Measurements from ENCODE around the gene RAD51B.
A peak's percentile ranks its signal among the peaks of the same experiment; 100 is the strongest.

The RAD51B gene

DNA sequence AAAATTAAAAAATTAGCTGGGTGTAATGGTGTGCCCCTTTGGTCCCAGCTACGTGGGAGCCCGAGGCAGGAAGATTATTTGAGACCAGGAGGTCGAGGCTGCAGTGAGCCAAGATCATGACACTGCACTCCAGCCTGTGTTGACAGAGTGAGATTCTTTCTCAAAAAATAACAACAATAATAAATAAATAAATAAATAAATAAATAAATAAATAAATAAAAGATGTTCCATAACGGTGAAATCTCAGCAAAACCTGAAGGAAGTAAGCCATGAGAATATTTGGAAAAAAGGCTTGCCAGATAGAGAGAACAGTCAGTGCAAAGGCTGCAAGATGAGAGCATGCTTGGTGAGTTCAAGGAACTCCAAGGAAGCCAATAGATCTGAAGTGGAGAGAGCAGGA is 176.7 kb downstream of the RAD51B start:
- Histone ChIP-seq H3K27me3 (ENCODE audit: control insufficient read depth in 1 of 2, insufficient read depth in 2 of 2, low read length in 2 of 2) (no peaks in the 10 kb centered on the region), H3K9ac (ENCODE audit: low read depth in 1 of 2, low read length in 2 of 2) (no peak overlapping the region), H3K4me1 (ENCODE audit: control insufficient read depth in 1 of 2, insufficient read depth in 2 of 2, low read length in 2 of 2) (peaks cover 3 to 11% of the 10 kb centered on the region in 2 donors), H3K9me3 (ENCODE audit: control insufficient read depth in 1 of 2, low read length in 2 of 2) (no peaks in the 10 kb centered on the region), H3K27ac (ENCODE audit: low read depth, low read length) (no peak overlapping the region), H3K36me3 (ENCODE audit: control insufficient read depth in 1 of 2, insufficient read depth in 2 of 2, low read length in 2 of 2) (no peaks in the 10 kb centered on the region), H3K4me3 (ENCODE audit: low read depth in 1 of 2, low read length in 2 of 2) (no peak overlapping the region)

DNA sequence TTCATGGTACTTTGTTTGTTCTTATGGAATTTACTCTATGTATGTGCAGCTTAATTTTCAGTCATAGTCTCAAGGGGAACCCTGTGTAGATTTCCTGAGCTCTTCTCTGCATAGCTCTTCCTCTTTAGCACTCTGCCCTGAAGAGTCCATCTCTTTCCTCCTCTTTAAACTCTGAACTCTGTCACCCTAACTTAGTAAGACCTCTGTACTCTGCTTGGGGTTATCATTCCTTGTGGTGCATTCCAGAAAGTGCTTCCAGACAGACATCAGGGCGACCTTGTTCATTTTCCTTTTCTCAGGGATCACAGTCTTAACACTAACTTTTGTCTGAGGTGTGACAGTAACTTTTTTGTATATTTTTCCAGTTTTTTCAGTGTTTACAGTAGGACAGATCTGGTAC is 179.3 kb downstream of the RAD51B start:
- Histone ChIP-seq H3K4me1 (ENCODE audit: control insufficient read depth in 1 of 2, insufficient read depth in 2 of 2, low read length in 2 of 2) (peaks cover 3 to 11% of the 10 kb centered on the region in 2 donors), H3K9me3 (ENCODE audit: control insufficient read depth in 1 of 2, low read length in 2 of 2) (no peaks in the 10 kb centered on the region), H3K36me3 (ENCODE audit: control insufficient read depth in 1 of 2, insufficient read depth in 2 of 2, low read length in 2 of 2) (no peaks in the 10 kb centered on the region), H3K9ac (ENCODE audit: low read depth in 1 of 2, low read length in 2 of 2) (no peak overlapping the region), H3K4me3 (ENCODE audit: low read depth in 1 of 2, low read length in 2 of 2) (no peak overlapping the region), H3K27ac (ENCODE audit: low read depth, low read length) (no peak overlapping the region), H3K27me3 (ENCODE audit: control insufficient read depth in 1 of 2, insufficient read depth in 2 of 2, low read length in 2 of 2) (no peaks in the 10 kb centered on the region)

DNA sequence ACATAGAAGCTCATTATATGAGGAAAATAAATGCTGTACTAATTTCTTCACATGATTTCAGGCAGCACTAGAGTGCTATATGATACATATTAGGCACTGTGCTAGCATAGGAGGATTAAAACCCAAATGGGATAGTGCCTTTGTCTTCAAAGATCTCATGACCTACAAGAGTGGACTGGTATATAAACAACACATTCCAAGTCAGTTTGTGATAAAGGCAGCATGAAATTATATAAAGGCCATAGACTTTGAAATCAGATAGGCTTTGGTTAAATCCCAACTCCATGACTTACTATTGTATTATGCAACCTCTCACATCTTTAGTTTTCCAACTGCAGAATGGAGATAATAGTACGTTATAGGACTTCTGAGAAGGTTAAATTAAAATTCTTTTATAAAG is 179.7 kb downstream of the RAD51B start:
- no peaks in the 10 kb centered on the region for H3K9me3 ChIP-seq (ENCODE audit: control insufficient read depth in 1 of 2, low read length in 2 of 2)
- no peaks in the 10 kb centered on the region for H3K27me3 ChIP-seq (ENCODE audit: control insufficient read depth in 1 of 2, insufficient read depth in 2 of 2, low read length in 2 of 2)
- no peak overlapping the region for H3K27ac ChIP-seq (ENCODE audit: low read depth, low read length)
- H3K36me3 ChIP-seq (ENCODE audit: control insufficient read depth in 1 of 2, insufficient read depth in 2 of 2, low read length in 2 of 2): no peaks in the 10 kb centered on the region
- no peak overlapping the region for H3K4me3 ChIP-seq (ENCODE audit: low read depth in 1 of 2, low read length in 2 of 2)
- no peak overlapping the region for H3K9ac ChIP-seq (ENCODE audit: low read depth in 1 of 2, low read length in 2 of 2)
- H3K4me1 ChIP-seq (ENCODE audit: control insufficient read depth in 1 of 2, insufficient read depth in 2 of 2, low read length in 2 of 2): peaks cover 3 to 11% of the 10 kb centered on the region in 2 donors

DNA sequence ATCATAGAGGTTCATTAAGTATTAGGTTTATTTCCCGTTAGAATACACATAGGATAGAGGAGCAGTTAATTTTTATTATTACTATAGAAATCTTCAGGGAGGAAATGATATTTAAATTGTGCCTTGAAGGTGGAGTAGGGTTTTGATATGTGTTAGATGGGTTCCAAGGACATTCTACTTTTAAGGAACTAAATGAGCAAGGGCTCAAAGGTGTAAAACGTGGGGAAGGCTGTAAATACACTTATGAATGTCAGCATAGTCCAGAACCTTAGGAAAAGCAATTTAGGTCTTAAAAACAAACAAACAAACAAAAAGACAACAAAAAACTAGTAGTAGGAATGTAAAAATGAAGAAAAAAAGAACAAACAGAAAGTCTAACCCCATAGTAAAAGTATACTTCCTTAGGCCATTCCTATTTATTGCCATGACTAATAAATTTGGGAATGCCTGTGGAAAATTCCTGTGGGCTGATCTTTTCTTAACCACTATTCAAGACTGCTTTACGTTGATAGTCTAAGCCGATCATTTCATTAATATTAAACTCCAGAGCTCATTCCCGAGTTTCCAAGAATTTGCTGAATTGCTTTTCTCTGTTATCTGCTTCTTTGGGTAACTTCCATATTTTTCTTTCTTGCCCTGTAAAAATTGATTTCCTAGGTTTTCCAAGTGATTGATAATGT is 180.3 kb downstream of the RAD51B start:
- no peak overlapping the region for H3K9ac ChIP-seq (ENCODE audit: low read depth in 1 of 2, low read length in 2 of 2)
- no peaks in the 10 kb centered on the region for H3K9me3 ChIP-seq (ENCODE audit: control insufficient read depth in 1 of 2, low read length in 2 of 2)
- no peaks in the 10 kb centered on the region for H3K36me3 ChIP-seq (ENCODE audit: control insufficient read depth in 1 of 2, insufficient read depth in 2 of 2, low read length in 2 of 2)
- no peak overlapping the region for H3K27ac ChIP-seq (ENCODE audit: low read depth, low read length)
- H3K4me3 ChIP-seq (ENCODE audit: low read depth in 1 of 2, low read length in 2 of 2): no peak overlapping the region
- no peaks in the 10 kb centered on the region for H3K27me3 ChIP-seq (ENCODE audit: control insufficient read depth in 1 of 2, insufficient read depth in 2 of 2, low read length in 2 of 2)
- peaks cover 3 to 11% of the 10 kb centered on the region in 2 donors for H3K4me1 ChIP-seq (ENCODE audit: control insufficient read depth in 1 of 2, insufficient read depth in 2 of 2, low read length in 2 of 2)

DNA sequence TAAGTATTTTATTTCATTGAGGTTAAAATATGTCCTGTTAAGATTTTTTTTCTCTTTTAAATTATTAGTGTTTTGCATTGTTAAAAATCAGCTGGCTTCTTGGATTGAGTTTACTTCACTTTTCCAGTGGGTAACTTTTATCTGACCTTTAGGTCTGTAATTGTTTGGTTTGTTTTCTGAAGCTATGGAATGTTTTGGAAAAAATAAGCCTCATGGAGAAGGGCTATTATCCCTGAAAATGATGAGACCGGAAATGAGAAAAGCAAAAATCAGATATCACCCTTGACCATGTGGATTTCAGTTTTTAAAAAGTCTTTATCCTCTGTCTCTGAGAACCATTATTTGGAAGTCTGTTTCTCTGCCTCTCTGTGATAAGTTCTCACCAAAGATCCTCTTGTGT is 180.9 kb downstream of the RAD51B start:
- Histone ChIP-seq H3K9ac (ENCODE audit: low read depth in 1 of 2, low read length in 2 of 2) (no peak overlapping the region), H3K36me3 (ENCODE audit: control insufficient read depth in 1 of 2, insufficient read depth in 2 of 2, low read length in 2 of 2) (no peaks in the 10 kb centered on the region), H3K27me3 (ENCODE audit: control insufficient read depth in 1 of 2, insufficient read depth in 2 of 2, low read length in 2 of 2) (no peaks in the 10 kb centered on the region), H3K4me1 (ENCODE audit: control insufficient read depth in 1 of 2, insufficient read depth in 2 of 2, low read length in 2 of 2) (peaks cover 3 to 11% of the 10 kb centered on the region in 2 donors), H3K4me3 (ENCODE audit: low read depth in 1 of 2, low read length in 2 of 2) (no peak overlapping the region), H3K9me3 (ENCODE audit: control insufficient read depth in 1 of 2, low read length in 2 of 2) (no peaks in the 10 kb centered on the region), H3K27ac (ENCODE audit: low read depth, low read length) (no peak overlapping the region)

DNA sequence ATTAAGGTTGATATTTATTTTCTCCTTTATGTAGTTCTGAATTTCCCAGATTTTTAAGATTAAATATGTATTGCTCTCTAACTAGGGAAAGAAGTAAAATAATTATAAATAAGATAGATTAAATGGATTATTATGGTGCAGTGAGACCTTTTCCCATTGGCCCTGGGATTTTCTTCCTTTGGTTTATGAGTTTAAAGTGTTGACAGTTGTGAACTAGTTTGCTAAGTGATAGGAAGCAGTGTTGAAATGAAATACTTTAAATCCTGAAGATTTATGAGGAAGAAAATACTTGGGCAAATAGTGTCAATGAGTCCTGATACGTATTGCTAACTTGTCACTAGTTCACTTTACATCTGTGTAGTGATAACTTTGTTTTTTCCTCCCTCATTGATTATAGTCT is 188.9 kb downstream of the RAD51B start:
- Histone ChIP-seq H3K27ac (ENCODE audit: low read depth, low read length) (no peak overlapping the region), H3K36me3 (ENCODE audit: control insufficient read depth in 1 of 2, insufficient read depth in 2 of 2, low read length in 2 of 2) (no peaks in the 10 kb centered on the region), H3K4me3 (ENCODE audit: low read depth in 1 of 2, low read length in 2 of 2) (no peak overlapping the region)

DNA sequence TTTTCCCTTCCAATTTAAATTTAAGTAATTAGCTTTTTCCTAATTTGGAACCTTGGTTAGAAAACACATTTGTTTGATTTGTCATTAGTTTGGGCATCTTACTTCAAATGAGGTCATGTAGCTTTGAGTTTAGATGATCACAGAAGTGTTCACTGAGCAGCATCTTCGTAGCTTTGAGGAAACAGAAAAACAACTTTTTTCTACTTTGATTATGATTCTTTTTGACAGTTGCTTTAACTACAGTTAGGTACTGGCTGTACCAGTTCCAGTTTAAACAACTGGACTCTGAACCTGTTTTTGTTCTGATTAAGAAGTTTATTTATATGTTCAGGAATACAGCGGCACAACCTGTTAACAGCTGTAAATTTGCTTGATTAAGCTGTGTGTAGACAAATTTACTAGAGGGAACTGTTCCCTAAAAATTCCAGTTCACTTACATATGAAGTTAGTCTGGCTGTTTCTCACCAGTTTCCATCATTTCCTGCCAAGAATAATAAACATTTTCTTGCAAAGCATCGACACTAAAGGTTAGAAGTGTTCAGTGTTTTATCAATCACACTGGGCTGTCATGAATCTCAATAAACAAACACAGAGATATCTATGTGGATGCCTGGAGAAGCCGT is 191.9 kb downstream of the RAD51B start:
- Histone ChIP-seq H3K9me3 (ENCODE audit: control insufficient read depth in 1 of 2, low read length in 2 of 2) (no peaks in the 10 kb centered on the region), H3K36me3 (ENCODE audit: control insufficient read depth in 1 of 2, insufficient read depth in 2 of 2, low read length in 2 of 2) (no peaks in the 10 kb centered on the region), H3K4me1 (ENCODE audit: control insufficient read depth in 1 of 2, insufficient read depth in 2 of 2, low read length in 2 of 2) (peaks cover 9 to 19% of the 10 kb centered on the region in 2 donors), H3K4me3 (ENCODE audit: low read depth in 1 of 2, low read length in 2 of 2) (peak overlapping the region in 1 of 2 donors; percentile 35), H3K9ac (ENCODE audit: low read depth in 1 of 2, low read length in 2 of 2) (no peak overlapping the region), H3K27me3 (ENCODE audit: control insufficient read depth in 1 of 2, insufficient read depth in 2 of 2, low read length in 2 of 2) (no peaks in the 10 kb centered on the region), H3K27ac (ENCODE audit: low read depth, low read length) (no peak overlapping the region)

More for the DNA sequence above, 188.9 kb downstream of the RAD51B start:
- H3K4me1 ChIP-seq (ENCODE audit: control insufficient read depth in 1 of 2, insufficient read depth in 2 of 2, low read length in 2 of 2): peaks cover 9 to 15% of the 10 kb centered on the region in 2 donors
- no peaks in the 10 kb centered on the region for H3K9me3 ChIP-seq (ENCODE audit: control insufficient read depth in 1 of 2, low read length in 2 of 2)
- no peaks in the 10 kb centered on the region for H3K27me3 ChIP-seq (ENCODE audit: control insufficient read depth in 1 of 2, insufficient read depth in 2 of 2, low read length in 2 of 2)
- no peak overlapping the region for H3K9ac ChIP-seq (ENCODE audit: low read depth in 1 of 2, low read length in 2 of 2)

DNA sequence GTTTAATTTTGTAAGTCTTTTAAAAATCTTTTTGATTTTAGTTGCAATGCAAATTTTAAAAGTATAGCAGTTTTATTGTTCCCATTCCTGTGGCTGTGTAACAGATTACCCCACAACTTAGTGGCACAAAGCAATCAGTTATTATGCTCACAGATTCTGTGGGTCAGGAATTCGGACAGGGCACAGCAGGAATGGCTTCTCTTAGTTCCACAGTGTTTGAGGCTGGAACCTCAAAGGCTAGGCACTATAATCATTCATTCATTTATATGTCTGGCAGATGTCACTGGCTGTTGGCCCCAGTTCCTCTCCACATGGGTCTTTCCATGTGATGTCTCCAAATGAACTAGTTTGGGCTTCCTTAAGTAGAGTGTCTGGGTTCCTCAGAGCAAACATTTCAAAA is 193.3 kb downstream of the RAD51B start:
- Histone ChIP-seq H3K9me3 (ENCODE audit: control insufficient read depth in 1 of 2, low read length in 2 of 2) (no peaks in the 10 kb centered on the region), H3K4me1 (ENCODE audit: control insufficient read depth in 1 of 2, insufficient read depth in 2 of 2, low read length in 2 of 2) (peaks cover 9 to 19% of the 10 kb centered on the region in 2 donors), H3K36me3 (ENCODE audit: control insufficient read depth in 1 of 2, insufficient read depth in 2 of 2, low read length in 2 of 2) (no peaks in the 10 kb centered on the region), H3K27me3 (ENCODE audit: control insufficient read depth in 1 of 2, insufficient read depth in 2 of 2, low read length in 2 of 2) (no peaks in the 10 kb centered on the region), H3K4me3 (ENCODE audit: low read depth in 1 of 2, low read length in 2 of 2) (no peak overlapping the region), H3K9ac (ENCODE audit: low read depth in 1 of 2, low read length in 2 of 2) (no peak overlapping the region), H3K27ac (ENCODE audit: low read depth, low read length) (no peak overlapping the region)

DNA sequence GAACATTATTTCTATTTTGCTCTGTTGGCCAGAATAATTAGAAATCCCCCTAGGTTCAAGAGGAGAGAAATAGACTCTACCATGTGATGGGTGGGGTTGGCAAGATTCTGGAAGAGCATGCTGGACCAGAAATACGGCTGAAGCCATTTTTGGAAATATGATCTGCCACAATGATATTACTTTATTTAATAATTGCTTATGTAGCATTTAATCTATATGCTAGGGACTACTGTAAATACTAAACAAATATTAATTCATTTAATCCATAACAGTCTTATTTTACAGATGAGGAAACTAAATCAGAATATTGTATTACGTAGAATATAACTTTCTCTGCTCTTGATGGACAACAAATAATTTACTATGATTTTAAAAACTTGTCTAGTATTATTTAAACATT is 193.7 kb downstream of the RAD51B start:
- H3K9ac ChIP-seq (ENCODE audit: low read depth in 1 of 2, low read length in 2 of 2): no peak overlapping the region
- H3K4me1 ChIP-seq (ENCODE audit: control insufficient read depth in 1 of 2, insufficient read depth in 2 of 2, low read length in 2 of 2): peaks cover 9 to 19% of the 10 kb centered on the region in 2 donors
- H3K36me3 ChIP-seq (ENCODE audit: control insufficient read depth in 1 of 2, insufficient read depth in 2 of 2, low read length in 2 of 2): no peaks in the 10 kb centered on the region
- no peak overlapping the region for H3K4me3 ChIP-seq (ENCODE audit: low read depth in 1 of 2, low read length in 2 of 2)
- no peak overlapping the region for H3K27ac ChIP-seq (ENCODE audit: low read depth, low read length)
- no peaks in the 10 kb centered on the region for H3K27me3 ChIP-seq (ENCODE audit: control insufficient read depth in 1 of 2, insufficient read depth in 2 of 2, low read length in 2 of 2)
- no peaks in the 10 kb centered on the region for H3K9me3 ChIP-seq (ENCODE audit: control insufficient read depth in 1 of 2, low read length in 2 of 2)

DNA sequence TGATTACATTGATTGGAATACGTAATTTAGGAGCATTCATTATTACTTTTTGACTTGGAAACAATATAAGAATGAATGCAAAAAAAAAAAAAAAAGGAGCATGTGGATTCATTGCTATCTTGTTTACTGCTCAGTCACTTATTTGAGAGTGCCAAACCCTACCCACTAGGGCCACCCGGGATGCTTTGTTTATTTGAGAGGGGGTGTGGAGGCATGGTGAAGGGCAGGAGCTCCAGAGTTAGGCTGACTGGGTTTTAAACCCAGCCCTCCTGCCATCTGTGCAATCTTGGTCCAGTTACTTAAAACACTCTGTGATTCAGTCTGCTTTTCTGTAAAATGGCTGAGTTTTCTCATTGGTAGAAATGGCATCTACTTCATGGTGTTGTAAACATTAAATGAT is 195.2 kb downstream of the RAD51B start:
- H3K27ac ChIP-seq (ENCODE audit: low read depth, low read length): no peak overlapping the region

More for the DNA sequence above, 195.2 kb downstream of the RAD51B start:
- Histone ChIP-seq H3K27me3 (ENCODE audit: control insufficient read depth in 1 of 2, insufficient read depth in 2 of 2, low read length in 2 of 2) (no peaks in the 10 kb centered on the region), H3K9me3 (ENCODE audit: control insufficient read depth in 1 of 2, low read length in 2 of 2) (no peaks in the 10 kb centered on the region), H3K4me3 (ENCODE audit: low read depth in 1 of 2, low read length in 2 of 2) (no peak overlapping the region), H3K4me1 (ENCODE audit: control insufficient read depth in 1 of 2, insufficient read depth in 2 of 2, low read length in 2 of 2) (peaks cover 15 to 25% of the 10 kb centered on the region in 2 donors), H3K9ac (ENCODE audit: low read depth in 1 of 2, low read length in 2 of 2) (no peak overlapping the region), H3K36me3 (ENCODE audit: control insufficient read depth in 1 of 2, insufficient read depth in 2 of 2, low read length in 2 of 2) (no peaks in the 10 kb centered on the region)
